ENCODE measurements around the gene IFIT5. TPM values are rescaled to one million over a fixed set of nuclear protein-coding genes. Genes with fewer than 3 reads are reported as not detected.

Gene IFIT5
- total RNA-seq: 10 to 100 TPM; 30.2 to 40.3 TPM

DNA sequence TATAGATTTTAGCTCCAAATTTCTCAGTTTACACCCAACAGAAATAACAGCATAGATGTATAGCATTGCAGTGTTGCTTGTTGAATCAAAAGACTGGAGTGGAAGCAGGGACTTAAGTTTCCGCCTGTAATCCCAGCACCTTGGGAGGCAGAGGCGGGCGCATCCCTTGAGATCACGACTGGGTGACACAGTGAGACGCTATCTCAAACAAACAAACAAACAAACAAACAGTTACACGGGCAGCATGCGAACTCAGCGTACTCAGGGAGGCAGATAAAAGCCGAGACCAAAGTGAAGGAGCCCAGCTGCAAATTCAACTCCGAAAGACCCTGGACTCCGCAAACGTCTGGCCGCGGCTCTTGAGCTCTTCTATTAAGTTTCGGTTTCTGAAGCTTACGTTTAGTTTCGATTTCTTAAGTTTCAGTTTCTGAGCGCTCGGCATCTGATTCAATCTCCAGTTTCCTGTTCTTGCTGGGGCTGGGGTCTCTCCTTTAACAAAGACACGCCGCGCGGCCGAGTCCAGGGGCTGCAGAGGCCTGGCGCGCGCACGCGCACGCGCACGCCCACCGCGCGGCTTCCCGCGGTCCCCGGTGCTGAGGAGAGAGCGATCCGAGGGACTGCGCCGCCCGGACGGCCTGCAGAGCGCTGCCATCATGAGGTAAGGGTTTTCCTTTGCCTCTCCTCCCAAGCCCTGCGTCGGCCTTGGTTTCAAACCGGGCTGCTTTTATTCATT, at the start of gene IFIT5:
Gene IFIT5 (plus strand): TSS at position 423 of the 733 bp plus-strand sequence. CDS start 231 bp downstream, at position 654.
- peak; percentile 82 for DNase-seq
- CTCF ChIA-PET: interaction anchor here (1.0 to 1.4 kb wide), 4 partner anchors 21 to 424 kb away, joined by 3 to 13 read pairs (median 3); partner anchors contain the start of genes FAS, IFIT1 and LIPA
- Mint-ChIP-seq H3K9me3 (ENCODE audit: low read depth) (peaks cover 3% of the 10 kb centered on the region), H3K4me1 (peaks cover 55% of the 10 kb centered on the region), H3K27me3 (no peaks in the 10 kb centered on the region), H3K36me3 (peaks cover 66% of the 10 kb centered on the region), H3K27ac (peak within 1 kb of the TSS; percentile 95), H3K4me3 (peak within 1 kb of the TSS; percentile 89)
- peak; percentile 82 for ATAC-seq

- Mint-ChIP-seq H3K27me3 (peaks cover 19% of the 10 kb centered on the region), H3K4me1 (peaks cover 32% of the 10 kb centered on the region), H3K4me3 (no peak overlapping the region), H3K36me3 (peaks cover 1% of the 10 kb centered on the region), H3K9me3 (ENCODE audit: low read depth) (no peaks in the 10 kb centered on the region), H3K27ac (no peak overlapping the region)
- CTCF ChIA-PET: interaction anchor here (1.1 kb wide), 1 partner anchor 10 kb away, joined by 3 read pairs; no protein-coding TSS in a partner anchor
- DNase-seq: peak; percentile 43
- peak; percentile 68 for ATAC-seq
Observed at GRCh38 chr10:89367529-89367928, 46.8 kb upstream of the IFIT5 start.

DNA sequence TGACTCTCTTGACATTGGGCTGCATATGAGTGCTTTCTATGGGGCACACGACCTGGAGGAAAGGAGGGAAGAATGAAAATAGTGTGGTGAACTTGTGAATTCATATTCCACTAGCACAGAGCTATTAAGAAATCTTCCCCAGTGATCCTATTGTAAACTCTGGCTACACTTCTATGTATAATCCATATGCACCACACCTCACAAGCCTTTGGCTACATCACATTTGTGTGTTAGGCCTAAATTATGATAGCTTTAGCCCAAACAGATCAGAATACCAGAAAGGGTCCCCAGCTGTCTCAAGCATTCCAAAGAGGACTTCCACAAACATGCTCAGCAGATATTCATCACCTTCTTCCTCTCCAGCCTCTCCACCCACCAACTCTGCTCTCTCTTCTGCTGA, 46.2 kb upstream of the IFIT5 start:
- no peak overlapping the region for H3K27ac Mint-ChIP-seq
- H3K4me1 Mint-ChIP-seq: peaks cover 32% of the 10 kb centered on the region
- ATAC-seq (no peak), DNase-seq (no peak)
- CTCF ChIA-PET: interaction anchor here (0.9 to 2.0 kb wide), 6 partner anchors 11 to 75 kb away, joined by 3 to 10 read pairs (median 3); partner anchors contain the start of genes IFIT2 and IFIT3
- peaks cover 1% of the 10 kb centered on the region for H3K36me3 Mint-ChIP-seq
- H3K27me3 Mint-ChIP-seq: peaks cover 23% of the 10 kb centered on the region
- H3K4me3 Mint-ChIP-seq: no peak overlapping the region
- no peaks in the 10 kb centered on the region for H3K9me3 Mint-ChIP-seq (ENCODE audit: low read depth)

- ATAC-seq (peak; percentile 51), DNase-seq (peak; percentile 47)
- Mint-ChIP-seq H3K4me1 (peaks cover 28% of the 10 kb centered on the region), H3K36me3 (peaks cover 1% of the 10 kb centered on the region), H3K9me3 (ENCODE audit: low read depth) (no peaks in the 10 kb centered on the region), H3K4me3 (no peak overlapping the region), H3K27me3 (peaks cover 27% of the 10 kb centered on the region), H3K27ac (no peak overlapping the region)
- CTCF ChIA-PET: interaction anchor here (0.6 to 2.0 kb wide), 24 partner anchors 8 to 195 kb away, joined by 3 to 10 read pairs (median 3); partner anchors contain the start of genes IFIT1B, IFIT2, IFIT3 and LIPA
Observed at GRCh38 chr10:89369156-89370105, 44.9 kb upstream of the IFIT5 start.

GRCh38 chr10:89371079-89371478, 43.3 kb upstream of the IFIT5 start:
- H3K27me3 Mint-ChIP-seq: peaks cover 17% of the 10 kb centered on the region
- ATAC-seq (no peak), DNase-seq (no peak)
- peaks cover 25% of the 10 kb centered on the region for H3K4me1 Mint-ChIP-seq
- no peak overlapping the region for H3K4me3 Mint-ChIP-seq
- CTCF ChIA-PET: interaction anchor here (1.2 to 1.3 kb wide), 2 partner anchors 15 to 110 kb away, joined by 3 read pairs; no protein-coding TSS in a partner anchor
- no peaks in the 10 kb centered on the region for H3K36me3 Mint-ChIP-seq
- H3K9me3 Mint-ChIP-seq (ENCODE audit: low read depth): no peaks in the 10 kb centered on the region
- no peak overlapping the region for H3K27ac Mint-ChIP-seq

DNA sequence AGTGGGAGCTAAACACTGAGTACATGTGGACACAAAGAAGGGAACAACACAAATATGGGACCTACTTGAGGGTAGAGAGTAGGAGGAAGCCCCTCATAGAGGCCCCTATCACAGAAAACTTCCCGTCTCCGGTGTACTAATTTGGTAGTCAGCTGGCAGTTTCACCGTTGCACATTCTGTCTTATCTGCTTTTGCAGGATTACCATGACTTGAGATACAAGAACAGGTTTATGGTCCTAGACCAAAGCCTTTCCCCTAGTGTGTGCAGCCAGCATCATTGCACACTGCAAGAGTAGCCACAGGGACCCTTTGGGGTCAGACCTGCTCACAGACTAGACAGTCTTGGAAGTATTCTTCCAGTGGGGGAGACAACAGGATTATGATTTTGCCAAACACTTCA, 42.4 kb upstream of the IFIT5 start:
- no peaks in the 10 kb centered on the region for H3K36me3 Mint-ChIP-seq
- no peak for ATAC-seq

GRCh38 chr10:89373916-89374711, 40.3 kb upstream of the IFIT5 start:
- CTCF ChIA-PET: no interaction called here
- Mint-ChIP-seq H3K9me3 (ENCODE audit: low read depth) (no peaks in the 10 kb centered on the region), H3K27ac (no peak overlapping the region), H3K4me3 (no peak overlapping the region), H3K27me3 (peaks cover 22% of the 10 kb centered on the region), H3K4me1 (peaks cover 6% of the 10 kb centered on the region), H3K36me3 (no peaks in the 10 kb centered on the region)
- DNase-seq (no peak), ATAC-seq (no peak)

More for the DNA sequence above, 42.4 kb upstream of the IFIT5 start:
- H3K4me1 Mint-ChIP-seq: peaks cover 23% of the 10 kb centered on the region
- CTCF ChIA-PET: interaction anchor here (1.3 to 1.5 kb wide), 2 partner anchors 14 to 120 kb away, joined by 3 to 4 read pairs; partner anchors contain the start of gene LIPA
- DNase-seq: no peak
- peaks cover 22% of the 10 kb centered on the region for H3K27me3 Mint-ChIP-seq
- no peak overlapping the region for H3K4me3 Mint-ChIP-seq
- no peak overlapping the region for H3K27ac Mint-ChIP-seq
- no peaks in the 10 kb centered on the region for H3K9me3 Mint-ChIP-seq (ENCODE audit: low read depth)

- H3K27ac Mint-ChIP-seq: no peak overlapping the region
- ATAC-seq (no peak), DNase-seq (no peak)
- H3K4me1 Mint-ChIP-seq: no peaks in the 10 kb centered on the region
- no peak overlapping the region for H3K4me3 Mint-ChIP-seq
- no peaks in the 10 kb centered on the region for H3K9me3 Mint-ChIP-seq (ENCODE audit: low read depth)
- CTCF ChIA-PET: no interaction called here
- no peaks in the 10 kb centered on the region for H3K36me3 Mint-ChIP-seq
- peaks cover 19% of the 10 kb centered on the region for H3K27me3 Mint-ChIP-seq
Observed at GRCh38 chr10:89374713-89375141, 39.6 kb upstream of the IFIT5 start.

- CTCF ChIA-PET: interaction anchor here (1.5 to 1.6 kb wide), 3 partner anchors 9 to 14 kb away, joined by 3 to 5 read pairs (median 5); no protein-coding TSS in a partner anchor
- Mint-ChIP-seq H3K36me3 (no peaks in the 10 kb centered on the region), H3K27me3 (peaks cover 11% of the 10 kb centered on the region), H3K4me3 (no peak within 1 kb of the TSS), H3K27ac (no peak within 1 kb of the TSS), H3K9me3 (ENCODE audit: low read depth) (no peaks in the 10 kb centered on the region), H3K4me1 (peaks cover 5% of the 10 kb centered on the region)
- no peak for DNase-seq
- no peak for ATAC-seq
Observed at GRCh38 chr10:89377705-89378637, 36.4 kb upstream of the IFIT5 start, which contains the start of gene IFIT1B. Gene IFIT1B (plus strand): TSS chr10:89378056. CDS start chr10:89378136, 80 bp downstream.

- ATAC-seq (no peak), DNase-seq (no peak)
- Mint-ChIP-seq H3K27me3 (peaks cover 16% of the 10 kb centered on the region), H3K4me1 (peaks cover 6% of the 10 kb centered on the region), H3K27ac (no peak overlapping the region), H3K36me3 (no peaks in the 10 kb centered on the region), H3K9me3 (ENCODE audit: low read depth) (no peaks in the 10 kb centered on the region), H3K4me3 (no peak overlapping the region)
- CTCF ChIA-PET: interaction anchor here (0.7 to 1.5 kb wide), 2 partner anchors 10 to 15 kb away, joined by 3 read pairs; no protein-coding TSS in a partner anchor
Observed at GRCh38 chr10:89379103-89379502, 35.3 kb upstream of the IFIT5 start.

- ATAC-seq: no peak
- no peak overlapping the region for H3K4me3 Mint-ChIP-seq
- H3K27me3 Mint-ChIP-seq: peaks cover 12% of the 10 kb centered on the region
- H3K9me3 Mint-ChIP-seq (ENCODE audit: low read depth): no peaks in the 10 kb centered on the region
- no peak overlapping the region for H3K27ac Mint-ChIP-seq
- CTCF ChIA-PET: no interaction called here
- peaks cover 9% of the 10 kb centered on the region for H3K4me1 Mint-ChIP-seq
- no peaks in the 10 kb centered on the region for H3K36me3 Mint-ChIP-seq
- DNase-seq: no peak
Observed at GRCh38 chr10:89382757-89383156, 31.6 kb upstream of the IFIT5 start.

Measured in activated CD8-positive, alpha-beta memory T cell treated with anti-CD3 and anti-CD28 coated beads, Interleukin-2, amount 10 ng/mL, durations not matched to agents 7 days and 5 days (primary cell).